Measurements from ENCODE around the gene CX3CL1. TPM values are rescaled to one million over a fixed set of nuclear protein-coding genes. Genes with fewer than 3 reads are reported as not detected.

CX3CL1 gene
- total RNA-seq, 1 donor = not detected

- H3K4me3 ChIP-seq (ENCODE audit: low read depth, low read length) = no peak overlapping the region
- no peak for TF ChIP-seq CTCF (IDR thresholded peaks at IDR 0.05; ENCODE audit: insufficient read depth, low read depth, low read length)
- no peak for DNase-seq (ENCODE audit: low read depth)
These were observed 16.2 kb downstream of the CX3CL1 start for GRCh38 chr16:57388359-57389086.

DNA sequence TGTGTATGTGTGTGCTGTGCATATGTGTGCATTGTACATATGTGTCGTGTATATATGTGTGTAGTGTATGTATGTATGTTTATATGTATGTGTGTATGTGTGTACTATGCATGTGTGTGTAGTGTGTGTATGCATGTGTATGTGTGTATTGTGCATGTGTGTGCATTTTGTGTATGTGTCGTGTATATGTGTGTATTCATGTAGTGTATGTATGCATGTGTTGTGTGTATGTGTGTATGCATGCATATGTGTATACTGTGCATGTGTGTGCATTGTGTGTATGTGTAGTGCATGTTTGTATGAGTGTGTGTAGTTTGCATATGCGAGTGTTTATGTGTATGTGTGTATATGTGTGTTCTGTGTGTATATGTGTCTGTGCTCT is 16.8 kb downstream of the CX3CL1 start:
- DNase-seq (ENCODE audit: low read depth) = no peak
- no peak for TF ChIP-seq CTCF (IDR thresholded peaks at IDR 0.05; ENCODE audit: insufficient read depth, low read depth, low read length)
- H3K4me3 ChIP-seq (ENCODE audit: low read depth, low read length) = no peak overlapping the region

DNA sequence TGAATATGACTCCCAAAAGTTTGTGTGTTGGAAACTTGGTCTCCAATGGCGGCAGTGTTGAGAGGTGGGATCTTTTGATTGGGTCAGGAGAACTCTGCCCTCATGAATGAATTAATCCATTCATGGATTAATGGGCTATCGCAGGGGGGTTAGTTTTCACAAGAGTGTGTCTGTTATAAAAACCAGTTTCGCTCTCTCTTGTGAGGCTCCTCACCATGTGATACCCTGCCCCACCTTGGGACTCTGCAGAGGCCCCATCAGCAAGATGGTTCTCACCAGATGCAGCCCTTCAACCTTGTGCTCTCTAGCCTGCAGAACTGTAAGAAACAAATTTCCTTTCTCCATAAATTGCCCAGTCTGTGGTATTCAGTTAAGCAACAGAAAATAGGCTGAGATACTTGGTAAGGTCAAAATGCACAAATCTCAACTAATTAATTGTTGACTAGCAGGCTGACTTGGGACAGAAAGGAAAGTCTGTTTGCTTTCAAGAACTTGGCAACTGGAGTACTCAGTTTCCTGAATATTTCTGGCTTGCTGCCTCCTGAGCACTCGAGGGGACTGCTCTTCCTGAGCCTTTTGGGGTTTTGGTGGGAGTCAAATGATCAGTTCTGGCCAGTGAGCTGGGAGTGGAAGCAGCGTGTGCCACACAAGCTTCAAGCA is 18.5 kb downstream of the CX3CL1 start:
- no peak for DNase-seq (ENCODE audit: low read depth)

DNA sequence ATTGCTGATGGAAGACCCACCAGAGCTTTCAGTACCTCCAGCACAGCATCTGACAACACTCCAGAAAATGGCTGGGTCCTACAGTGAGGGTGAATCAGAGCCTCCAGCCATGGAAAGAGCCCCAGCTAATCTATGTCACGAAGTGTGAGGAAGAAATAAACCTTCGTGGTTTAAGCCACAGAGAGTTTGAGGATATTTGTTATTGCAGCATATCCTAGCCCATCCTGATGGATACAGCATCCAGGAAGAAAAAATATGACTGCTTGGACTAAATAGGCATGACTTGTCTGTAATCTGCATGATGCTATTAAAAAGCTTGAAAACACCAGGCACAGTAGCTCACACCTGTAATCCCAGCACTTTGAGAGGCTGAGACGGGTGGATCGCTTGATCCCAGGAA is 19.0 kb downstream of the CX3CL1 start:
- DNase-seq (ENCODE audit: low read depth) = no peak
- no peak for TF ChIP-seq CTCF (IDR thresholded peaks at IDR 0.05; ENCODE audit: insufficient read depth, low read depth, low read length)
- H3K4me3 ChIP-seq (ENCODE audit: low read depth, low read length) = no peak overlapping the region

More for the DNA sequence above, 18.5 kb downstream of the CX3CL1 start:
- H3K4me3 ChIP-seq (ENCODE audit: low read depth, low read length) = no peak overlapping the region
- no peak for TF ChIP-seq CTCF (IDR thresholded peaks at IDR 0.05; ENCODE audit: insufficient read depth, low read depth, low read length)

- no peak for DNase-seq (ENCODE audit: low read depth)
- no peak overlapping the region for H3K4me3 ChIP-seq (ENCODE audit: low read depth, low read length)
- TF ChIP-seq CTCF (IDR thresholded peaks at IDR 0.05; ENCODE audit: insufficient read depth, low read depth, low read length) = no peak
These were observed 19.4 kb downstream of the CX3CL1 start for GRCh38 chr16:57391708-57392107.

DNA sequence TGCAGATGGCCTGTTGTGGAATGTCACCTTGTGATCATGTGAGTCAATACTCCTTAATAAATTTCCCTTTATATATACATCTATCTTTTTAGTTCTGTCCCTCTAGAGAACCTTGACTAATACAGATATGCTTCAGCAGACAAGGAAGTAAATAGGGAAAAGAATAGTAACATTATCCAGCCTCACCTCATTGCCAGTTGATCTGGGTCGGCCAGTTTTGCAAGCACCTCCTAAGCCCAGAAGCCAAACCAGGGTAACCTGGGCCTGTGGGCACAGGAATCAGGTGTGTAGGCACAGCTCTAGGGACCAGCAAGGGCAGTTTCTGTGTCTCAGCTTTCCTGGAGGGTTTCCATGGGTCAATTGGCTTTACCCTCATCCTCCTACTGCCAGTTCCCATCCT is 20.4 kb downstream of the CX3CL1 start:
- DNase-seq (ENCODE audit: low read depth) = no peak

More for the DNA sequence above, 20.4 kb downstream of the CX3CL1 start:
- TF ChIP-seq CTCF (IDR thresholded peaks at IDR 0.05; ENCODE audit: insufficient read depth, low read depth, low read length) = no peak
- no peak overlapping the region for H3K4me3 ChIP-seq (ENCODE audit: low read depth, low read length)

Measured in fibroblast of villous mesenchyme (primary cell).